HPDE6-E6E7 (cell line): ENCODE results near the gene RASL10A.
"Not testable (repeated sequence)": the region's sequence is repeated elsewhere in the genome, so short reads cannot be mapped to it uniquely, and the experiment has no call there.

ENCODE experiments used
- DNase-seq: peaks from one replicate; pipeline ENCODE4 v3.0.0; 2011; ENCODE audit warnings: missing footprints; ENCODE audit errors: extremely low spot score

The RASL10A gene

GRCh38 chr22:29315286-29316140 lies at the start of gene RASL10A:
RASL10A (minus strand) TSS chr22:29315697; CDS start chr22:29315246, 451 bp downstream.
- DNase-seq = no peak

GRCh38 chr22:29359469-29359868 lies 44.0 kb upstream of the RASL10A start:
- no peak for DNase-seq

GRCh38 chr22:29357193-29357890 lies 41.8 kb upstream of the RASL10A start:
- not testable (repeated sequence) for DNase-seq

- DNase-seq = no peak
Observed at GRCh38 chr22:29353860-29354259, 38.4 kb upstream of the RASL10A start.

- no peak for DNase-seq
Observed at GRCh38 chr22:29353286-29353685, 37.8 kb upstream of the RASL10A start.

- DNase-seq = no peak
Observed at GRCh38 chr22:29352778-29353177, 37.3 kb upstream of the RASL10A start.

- DNase-seq = no peak
Observed at GRCh38 chr22:29351891-29352290, 36.4 kb upstream of the RASL10A start.

GRCh38 chr22:29351042-29351441 lies 35.5 kb upstream of the RASL10A start:
- no peak for DNase-seq

GRCh38 chr22:29348956-29349355 lies 33.5 kb upstream of the RASL10A start:
- DNase-seq = peak; percentile 94

- no peak for DNase-seq
Observed at GRCh38 chr22:29348041-29348440, 32.5 kb upstream of the RASL10A start.

GRCh38 chr22:29346659-29347058 lies 31.2 kb upstream of the RASL10A start:
- no peak for DNase-seq

- no peak for DNase-seq
Observed at GRCh38 chr22:29345932-29346331, 30.4 kb upstream of the RASL10A start.

GRCh38 chr22:29344889-29345288 lies 29.4 kb upstream of the RASL10A start:
- DNase-seq = not testable (repeated sequence)

- peak; percentile 78 for DNase-seq
Observed at GRCh38 chr22:29344137-29344536, 28.6 kb upstream of the RASL10A start.

- peak; percentile 38 for DNase-seq
Observed at GRCh38 chr22:29343313-29343805, 27.9 kb upstream of the RASL10A start.

GRCh38 chr22:29342577-29343312 lies 27.2 kb upstream of the RASL10A start:
- DNase-seq = peak; percentile 49

- no peak for DNase-seq
Observed at GRCh38 chr22:29342177-29342576, 26.7 kb upstream of the RASL10A start.

GRCh38 chr22:29341849-29342127 lies 26.3 kb upstream of the RASL10A start:
- no peak for DNase-seq

- DNase-seq = no peak
Observed at GRCh38 chr22:29341056-29341848, 25.8 kb upstream of the RASL10A start.

- DNase-seq = no peak
Observed at GRCh38 chr22:29340566-29340965, 25.1 kb upstream of the RASL10A start.
